ENCODE measurements around the gene SCML1.

SCML1 gene

DNA sequence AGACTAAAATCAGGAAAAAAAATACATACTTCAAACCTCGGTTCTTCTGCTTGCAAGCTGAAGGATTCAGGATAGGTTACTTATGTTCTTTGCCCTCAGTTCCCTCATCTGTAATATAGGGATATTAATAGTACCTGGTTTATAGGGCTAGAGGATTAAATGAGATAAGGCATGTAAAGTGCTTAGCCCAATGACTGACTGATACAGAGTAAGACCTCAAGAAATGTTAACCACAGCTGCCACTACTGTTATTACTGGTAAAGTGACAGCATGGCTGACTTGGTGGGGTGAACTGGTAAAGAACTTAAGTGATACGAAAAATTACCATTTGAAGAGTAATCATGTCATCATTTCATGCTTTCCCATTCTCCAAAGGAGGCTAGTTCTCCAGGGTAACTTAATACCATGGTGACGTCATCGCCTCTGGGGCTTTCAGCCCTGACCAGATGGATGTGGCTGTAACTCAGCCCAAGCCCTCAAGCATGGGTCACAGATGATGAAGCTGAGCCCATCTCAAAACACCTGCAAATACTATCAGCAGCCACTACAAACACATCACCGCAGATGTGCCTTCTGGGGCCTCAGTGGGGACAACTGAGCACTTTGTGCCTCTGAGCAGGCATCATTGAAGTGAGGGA, 44.5 kb upstream of the SCML1 start:
- Histone ChIP-seq H3K4me2 (ENCODE audit: insufficient read depth, low read length, poor library complexity, severe bottlenecking) (no peak overlapping the region), H2AK5ac (ENCODE audit: low read depth, low read length) (no peak overlapping the region), H3K23ac (ENCODE audit: low read depth, low read length, poor library complexity) (no peak overlapping the region), H3K4me3 (ENCODE audit: low read length in 2 of 2) (no peak overlapping the region), H3K14ac (ENCODE audit: low read length) (no peak overlapping the region), H3K79me1 (ENCODE audit: low read depth, low read length) (no peaks in the 10 kb centered on the region), H4K8ac (ENCODE audit: low read depth, low read length) (no peak overlapping the region), H2BK5ac (ENCODE audit: low read length) (no peak overlapping the region), H2AFZ (ENCODE audit: low read length) (no peak overlapping the region), H3K36me3 (replicated peaks in 1 of 2; ENCODE audit: control insufficient read depth in 2 of 2, insufficient read depth in 2 of 2, low read length in 2 of 2) (no peaks in the 10 kb centered on the region), H3K9me3 (replicated peaks in 1 of 2; ENCODE audit: control insufficient read depth in 2 of 2, insufficient read depth in 1 of 2, low read depth in 1 of 2, low read length in 2 of 2) (no peaks in the 10 kb centered on the region), H4K91ac (ENCODE audit: low read depth, low read length, poor library complexity) (no peak overlapping the region), H2BK12ac (ENCODE audit: low read length) (no peak overlapping the region), H2BK120ac (ENCODE audit: low read depth, low read length) (no peak overlapping the region), H3K9ac (ENCODE audit: low read depth, low read length, poor library complexity) (no peak overlapping the region), H2BK15ac (ENCODE audit: low read length) (no peak overlapping the region), H3K18ac (ENCODE audit: low read length) (no peak overlapping the region), H3K4me1 (ENCODE audit: control insufficient read depth in 2 of 2, insufficient read depth in 1 of 2, low read depth in 1 of 2, low read length in 2 of 2) (peaks cover 2% of the 10 kb centered on the region in 2 donors), H3K4ac (ENCODE audit: low read length) (no peak overlapping the region), H3K27me3 (ENCODE audit: control insufficient read depth in 3 of 3, insufficient read depth in 3 of 3, low read depth in 1 of 3, low read length in 3 of 3) (no peaks in the 10 kb centered on the region), H3K27ac (replicated peaks; ENCODE audit: low read length) (no peak overlapping the region)
- no CpG with 5 or more reads among the region's 5 CpGs for WGBS, 2 donors (ENCODE audit: extremely low coverage in 2 of 2, insufficient read length in 2 of 2, insufficient replicate concordance in 1 of 2)
- DNase-seq (ENCODE audit: low spot score): no peak

DNA sequence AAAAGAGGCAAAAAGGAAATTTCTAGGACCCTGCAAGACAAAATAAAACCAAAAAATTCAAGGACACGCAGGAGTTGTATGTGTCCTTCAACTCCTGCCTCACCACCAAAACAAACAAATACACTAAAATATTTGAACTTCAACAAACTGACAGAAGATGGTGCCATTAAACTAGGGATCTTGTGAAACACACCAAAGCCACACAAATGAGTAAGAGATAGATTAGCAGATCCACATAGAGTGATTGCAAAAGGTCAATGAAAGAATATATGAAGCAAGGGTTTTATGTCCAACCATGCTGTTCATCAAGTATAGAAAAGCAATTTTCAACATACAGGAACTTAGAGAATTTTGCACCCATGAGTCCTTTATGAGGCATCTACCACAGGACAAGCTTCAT, 40.1 kb upstream of the SCML1 start:
- H3K4me3 ChIP-seq (ENCODE audit: low read length in 2 of 2): no peak overlapping the region
- no peak overlapping the region for H3K27ac ChIP-seq (replicated peaks; ENCODE audit: low read length)
- no peak overlapping the region for H3K9ac ChIP-seq (ENCODE audit: low read depth, low read length, poor library complexity)
- H3K14ac ChIP-seq (ENCODE audit: low read length): no peak overlapping the region
- no peaks in the 10 kb centered on the region for H3K36me3 ChIP-seq (replicated peaks in 1 of 2; ENCODE audit: control insufficient read depth in 2 of 2, insufficient read depth in 2 of 2, low read length in 2 of 2)
- no peak overlapping the region for H3K23ac ChIP-seq (ENCODE audit: low read depth, low read length, poor library complexity)
- H2BK5ac ChIP-seq (ENCODE audit: low read length): no peak overlapping the region
- no peak overlapping the region for H2BK120ac ChIP-seq (ENCODE audit: low read depth, low read length)
- H4K91ac ChIP-seq (ENCODE audit: low read depth, low read length, poor library complexity): no peak overlapping the region
- H3K4me2 ChIP-seq (ENCODE audit: insufficient read depth, low read length, poor library complexity, severe bottlenecking): no peak overlapping the region
- H3K4me1 ChIP-seq (ENCODE audit: control insufficient read depth in 2 of 2, insufficient read depth in 1 of 2, low read depth in 1 of 2, low read length in 2 of 2): peaks cover 0 to 2% of the 10 kb centered on the region in 2 donors
- H3K9me3 ChIP-seq (replicated peaks in 1 of 2; ENCODE audit: control insufficient read depth in 2 of 2, insufficient read depth in 1 of 2, low read depth in 1 of 2, low read length in 2 of 2): no peaks in the 10 kb centered on the region
- no CpG with 5 or more reads among the region's 1 CpG for WGBS, 2 donors (ENCODE audit: extremely low coverage in 2 of 2, insufficient read length in 2 of 2, insufficient replicate concordance in 1 of 2)
- DNase-seq (ENCODE audit: low spot score): no peak
- H4K8ac ChIP-seq (ENCODE audit: low read depth, low read length): no peak overlapping the region
- no peak overlapping the region for H3K18ac ChIP-seq (ENCODE audit: low read length)
- no peak overlapping the region for H2AK5ac ChIP-seq (ENCODE audit: low read depth, low read length)
- H2BK15ac ChIP-seq (ENCODE audit: low read length): no peak overlapping the region
- H3K4ac ChIP-seq (ENCODE audit: low read length): no peak overlapping the region
- no peak overlapping the region for H2BK12ac ChIP-seq (ENCODE audit: low read length)
- no peaks in the 10 kb centered on the region for H3K79me1 ChIP-seq (ENCODE audit: low read depth, low read length)
- H3K27me3 ChIP-seq (ENCODE audit: control insufficient read depth in 3 of 3, insufficient read depth in 3 of 3, low read depth in 1 of 3, low read length in 3 of 3): peaks cover 0 to 2% (median 0%) of the 10 kb centered on the region in 3 experiments
- H2AFZ ChIP-seq (ENCODE audit: low read length): no peak overlapping the region

- Histone ChIP-seq H4K91ac (ENCODE audit: low read depth, low read length, poor library complexity) (no peak overlapping the region), H2AK5ac (ENCODE audit: low read depth, low read length) (no peak overlapping the region), H4K8ac (ENCODE audit: low read depth, low read length) (no peak overlapping the region), H3K79me1 (ENCODE audit: low read depth, low read length) (no peaks in the 10 kb centered on the region), H3K14ac (ENCODE audit: low read length) (no peak overlapping the region), H2BK12ac (ENCODE audit: low read length) (no peak overlapping the region), H2BK120ac (ENCODE audit: low read depth, low read length) (no peak overlapping the region), H3K4ac (ENCODE audit: low read length) (no peak overlapping the region), H2BK5ac (ENCODE audit: low read length) (no peak overlapping the region), H3K4me2 (ENCODE audit: insufficient read depth, low read length, poor library complexity, severe bottlenecking) (no peak overlapping the region), H3K27me3 (ENCODE audit: control insufficient read depth in 3 of 3, insufficient read depth in 3 of 3, low read depth in 1 of 3, low read length in 3 of 3) (peaks cover 0 to 2% (median 0%) of the 10 kb centered on the region in 3 experiments), H3K36me3 (replicated peaks in 1 of 2; ENCODE audit: control insufficient read depth in 2 of 2, insufficient read depth in 2 of 2, low read length in 2 of 2) (no peaks in the 10 kb centered on the region), H3K18ac (ENCODE audit: low read length) (no peak overlapping the region), H3K4me3 (ENCODE audit: low read length in 2 of 2) (no peak overlapping the region), H3K27ac (replicated peaks; ENCODE audit: low read length) (no peak overlapping the region), H3K9ac (ENCODE audit: low read depth, low read length, poor library complexity) (no peak overlapping the region), H2BK15ac (ENCODE audit: low read length) (no peak overlapping the region), H3K23ac (ENCODE audit: low read depth, low read length, poor library complexity) (no peak overlapping the region), H2AFZ (ENCODE audit: low read length) (no peak overlapping the region), H3K9me3 (replicated peaks in 1 of 2; ENCODE audit: control insufficient read depth in 2 of 2, insufficient read depth in 1 of 2, low read depth in 1 of 2, low read length in 2 of 2) (no peaks in the 10 kb centered on the region), H3K4me1 (ENCODE audit: control insufficient read depth in 2 of 2, insufficient read depth in 1 of 2, low read depth in 1 of 2, low read length in 2 of 2) (no peaks in the 10 kb centered on the region)
- no CpG with 5 or more reads among the region's 1 CpG for WGBS, 2 donors (ENCODE audit: extremely low coverage in 2 of 2, insufficient read length in 2 of 2, insufficient replicate concordance in 1 of 2)
- no peak for DNase-seq (ENCODE audit: low spot score)
Measured at GRCh38 chrX:17700976-17701375, 36.3 kb upstream of the SCML1 start.

DNA sequence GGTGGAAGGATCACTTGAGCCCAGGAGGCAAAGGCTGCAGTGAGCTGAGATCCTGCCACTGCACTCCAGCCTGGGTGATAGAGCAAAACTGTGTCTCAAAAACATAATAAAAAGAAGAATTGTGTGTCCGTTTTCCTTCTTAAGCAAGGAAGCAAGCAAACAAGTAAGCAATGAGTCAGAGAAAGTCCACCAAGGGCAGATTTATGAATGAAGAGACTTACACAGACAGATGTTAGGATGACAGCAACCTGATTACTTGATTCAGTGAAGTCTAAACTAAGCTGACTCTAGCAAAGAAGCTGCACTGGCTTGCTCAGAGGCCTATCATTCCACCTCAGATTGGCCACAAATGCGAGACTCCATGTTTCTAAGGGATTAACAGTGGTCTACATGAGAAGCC, 34.1 kb upstream of the SCML1 start:
- Histone ChIP-seq H3K14ac (ENCODE audit: low read length) (no peak overlapping the region), H3K27me3 (ENCODE audit: control insufficient read depth in 3 of 3, insufficient read depth in 3 of 3, low read depth in 1 of 3, low read length in 3 of 3) (peaks cover 0 to 2% (median 0%) of the 10 kb centered on the region in 3 experiments)

More for the DNA sequence above, 34.1 kb upstream of the SCML1 start:
- no peak overlapping the region for H3K9ac ChIP-seq (ENCODE audit: low read depth, low read length, poor library complexity)
- no peaks in the 10 kb centered on the region for H3K36me3 ChIP-seq (replicated peaks in 1 of 2; ENCODE audit: control insufficient read depth in 2 of 2, insufficient read depth in 2 of 2, low read length in 2 of 2)
- H2BK5ac ChIP-seq (ENCODE audit: low read length): no peak overlapping the region
- no peak overlapping the region for H4K8ac ChIP-seq (ENCODE audit: low read depth, low read length)
- H2BK15ac ChIP-seq (ENCODE audit: low read length): no peak overlapping the region
- no peak for DNase-seq (ENCODE audit: low spot score)
- no peaks in the 10 kb centered on the region for H3K9me3 ChIP-seq (replicated peaks in 1 of 2; ENCODE audit: control insufficient read depth in 2 of 2, insufficient read depth in 1 of 2, low read depth in 1 of 2, low read length in 2 of 2)
- no peak overlapping the region for H4K91ac ChIP-seq (ENCODE audit: low read depth, low read length, poor library complexity)
- H3K4ac ChIP-seq (ENCODE audit: low read length): no peak overlapping the region
- H2AK5ac ChIP-seq (ENCODE audit: low read depth, low read length): no peak overlapping the region
- H3K79me1 ChIP-seq (ENCODE audit: low read depth, low read length): no peaks in the 10 kb centered on the region
- H3K18ac ChIP-seq (ENCODE audit: low read length): no peak overlapping the region
- no peak overlapping the region for H3K4me2 ChIP-seq (ENCODE audit: insufficient read depth, low read length, poor library complexity, severe bottlenecking)
- H3K4me3 ChIP-seq (ENCODE audit: low read length in 2 of 2): no peak overlapping the region
- no CpG with 5 or more reads among the region's 2 CpGs for WGBS, 2 donors (ENCODE audit: extremely low coverage in 2 of 2, insufficient read length in 2 of 2, insufficient replicate concordance in 1 of 2)
- no peak overlapping the region for H3K27ac ChIP-seq (replicated peaks; ENCODE audit: low read length)
- no peak overlapping the region for H3K23ac ChIP-seq (ENCODE audit: low read depth, low read length, poor library complexity)
- H2BK120ac ChIP-seq (ENCODE audit: low read depth, low read length): no peak overlapping the region
- H2BK12ac ChIP-seq (ENCODE audit: low read length): no peak overlapping the region
- no peaks in the 10 kb centered on the region for H3K4me1 ChIP-seq (ENCODE audit: control insufficient read depth in 2 of 2, insufficient read depth in 1 of 2, low read depth in 1 of 2, low read length in 2 of 2)
- no peak overlapping the region for H2AFZ ChIP-seq (ENCODE audit: low read length)
